Anterior cingulate cortex (tissue), 58 donors: Measurements from ENCODE around the gene BRDT.
A peak's percentile ranks its signal among the peaks of the same experiment; 100 is the strongest.

Experiments used
- DNase-seq, 58 donors: peaks; one replicate each; lab custom pipeline; 2025; lab: John Stamatoyannopoulos, UW

BRDT gene

GRCh38 chr1:91949356-91949699 is at the start of gene BRDT:
Gene BRDT (plus strand): TSS chr1:91949401. CDS start chr1:91962755, 13,354 bp downstream.
- no peak for DNase-seq

GRCh38 chr1:91900562-91900961 is 48.6 kb upstream of the BRDT start:
- no peak for DNase-seq

GRCh38 chr1:91901231-91901630 is 48.0 kb upstream of the BRDT start:
- DNase-seq, result no peak

- DNase-seq, result no peak
Measured at GRCh38 chr1:91912266-91912665, 36.9 kb upstream of the BRDT start.

GRCh38 chr1:91913018-91913417 is 36.2 kb upstream of the BRDT start:
- DNase-seq, result no peak

GRCh38 chr1:91916046-91916445 is 33.2 kb upstream of the BRDT start:
- DNase-seq, result no peak

- DNase-seq, result no peak
Measured at GRCh38 chr1:91916811-91917460, 32.3 kb upstream of the BRDT start.

- no peak for DNase-seq
Measured at GRCh38 chr1:91919962-91920361, 29.2 kb upstream of the BRDT start.

- DNase-seq, result no peak
Measured at GRCh38 chr1:91924146-91924545, 25.1 kb upstream of the BRDT start.

- no peak for DNase-seq
Measured at GRCh38 chr1:91925644-91926435, 23.4 kb upstream of the BRDT start.

GRCh38 chr1:91928026-91928425 is 21.2 kb upstream of the BRDT start:
- DNase-seq, result no peak

GRCh38 chr1:91929250-91929649 is 20.0 kb upstream of the BRDT start:
- DNase-seq, result no peak

GRCh38 chr1:91937613-91938012 is 11.6 kb upstream of the BRDT start:
- peak in 5 of 58 donors; percentile 2 to 18 (median 8) for DNase-seq

GRCh38 chr1:91940496-91940895 is 8.7 kb upstream of the BRDT start:
- DNase-seq, result no peak

GRCh38 chr1:91944087-91944486 is 5.1 kb upstream of the BRDT start:
- DNase-seq, result no peak

GRCh38 chr1:91948097-91948496 is 1.1 kb upstream of the BRDT start:
- no peak for DNase-seq

- no peak for DNase-seq
Measured at GRCh38 chr1:91948501-91949355, 473 bp upstream of the BRDT start.

- no peak for DNase-seq
Measured at GRCh38 chr1:91952187-91952586, 3.0 kb downstream of the BRDT start.

- no peak for DNase-seq
Measured at GRCh38 chr1:91958926-91959325, 9.7 kb downstream of the BRDT start.

GRCh38 chr1:91968334-91968733 is 19.1 kb downstream of the BRDT start:
- no peak for DNase-seq

GRCh38 chr1:91979383-91979782 is 30.2 kb downstream of the BRDT start:
- no peak for DNase-seq
